ENCODE results near the gene ADAP1. TPM values are rescaled to one million over a fixed set of nuclear protein-coding genes. Genes with fewer than 3 reads are reported as not detected.

Gene ADAP1
- total RNA-seq, 2 experiments from 2014 or later = 2.4 to 7.0 TPM

DNA sequence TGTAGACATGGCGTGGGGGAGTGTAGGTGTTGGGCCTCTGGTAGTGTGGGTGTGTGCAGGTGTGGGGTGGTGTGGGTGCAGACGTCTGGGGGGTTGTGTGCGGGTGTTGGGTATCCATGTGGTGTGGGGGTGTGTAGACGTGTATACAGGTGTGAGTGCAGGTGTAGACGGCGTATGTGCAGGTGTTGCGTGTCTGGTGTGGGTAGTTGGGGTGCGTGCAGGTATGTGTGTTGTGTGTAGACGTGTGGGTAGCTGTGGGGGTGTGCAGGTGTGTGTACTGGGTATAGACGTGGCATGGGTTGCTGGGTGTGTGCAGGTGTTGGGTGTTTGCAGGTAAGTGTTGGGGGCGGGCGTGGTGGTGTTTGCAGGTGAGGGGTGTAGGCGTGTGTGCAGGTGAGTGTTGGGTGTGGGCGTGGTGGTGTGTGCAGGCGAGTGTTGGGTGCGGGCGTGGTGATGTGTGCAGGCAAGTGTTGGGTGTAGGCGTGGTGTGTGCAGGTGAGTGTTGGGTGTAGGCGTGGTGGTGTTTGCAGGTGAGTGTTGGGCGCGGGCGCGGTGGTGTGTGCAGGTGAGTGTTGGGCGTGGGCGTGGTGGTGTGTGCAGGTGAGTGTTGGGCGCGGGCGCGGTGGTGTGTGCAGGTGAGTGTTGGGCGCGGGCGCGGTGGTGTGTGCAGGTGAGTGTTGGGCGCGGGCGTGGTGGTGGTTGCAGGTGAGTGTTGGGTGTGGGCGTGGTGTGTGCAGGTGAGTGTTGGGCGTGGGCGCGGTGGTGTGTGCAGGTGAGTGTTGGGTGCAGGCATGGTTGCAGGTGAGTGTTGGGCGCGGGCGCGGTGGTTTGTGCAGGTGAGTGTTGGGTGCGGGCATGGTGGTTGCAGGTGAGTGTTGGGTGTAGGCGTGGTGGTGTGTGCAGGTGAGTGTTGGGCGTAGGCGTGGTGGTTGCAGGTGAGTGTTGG is 61.6 kb downstream of the ADAP1 start:
- H3K36me3 ChIP-seq (ENCODE audit: insufficient read depth, low read length) = peaks cover 85% of the 10 kb centered on the region
- H3K4me3 ChIP-seq (ENCODE audit: low read depth, low read length, poor library complexity, severe bottlenecking) = no peak overlapping the region
- no peak overlapping the region for H3K27ac ChIP-seq (ENCODE audit: low read depth, low read length, poor library complexity, severe bottlenecking)
- H3K4me2 ChIP-seq (ENCODE audit: low read length) = no peak overlapping the region
- BruUV-seq (replicated peaks) = no TSS peak
- no peaks in the 10 kb centered on the region for H3K9me3 ChIP-seq (ENCODE audit: low read length)
- no peaks in the 10 kb centered on the region for H3K79me2 ChIP-seq (ENCODE audit: insufficient read depth, low read depth, low read length)
- CTCF ChIA-PET (ENCODE audit: unreplicated experiment) = no interaction called here
- H2AFZ ChIP-seq (ENCODE audit: low read length) = no peak overlapping the region
- H3K9me2 ChIP-seq (ENCODE audit: insufficient read depth, low read length) = no peaks in the 10 kb centered on the region
- no peaks in the 10 kb centered on the region for H4K20me1 ChIP-seq (ENCODE audit: insufficient read depth, low read length)
- DNase-seq (ENCODE audit: low spot score) = no peak
- POLR2A ChIA-PET = interaction anchor here (0.6 kb wide), 1 partner anchor 32 kb away, joined by 3 read pairs; no protein-coding TSS in a partner anchor
- TF ChIP-seq, protein P1, sequence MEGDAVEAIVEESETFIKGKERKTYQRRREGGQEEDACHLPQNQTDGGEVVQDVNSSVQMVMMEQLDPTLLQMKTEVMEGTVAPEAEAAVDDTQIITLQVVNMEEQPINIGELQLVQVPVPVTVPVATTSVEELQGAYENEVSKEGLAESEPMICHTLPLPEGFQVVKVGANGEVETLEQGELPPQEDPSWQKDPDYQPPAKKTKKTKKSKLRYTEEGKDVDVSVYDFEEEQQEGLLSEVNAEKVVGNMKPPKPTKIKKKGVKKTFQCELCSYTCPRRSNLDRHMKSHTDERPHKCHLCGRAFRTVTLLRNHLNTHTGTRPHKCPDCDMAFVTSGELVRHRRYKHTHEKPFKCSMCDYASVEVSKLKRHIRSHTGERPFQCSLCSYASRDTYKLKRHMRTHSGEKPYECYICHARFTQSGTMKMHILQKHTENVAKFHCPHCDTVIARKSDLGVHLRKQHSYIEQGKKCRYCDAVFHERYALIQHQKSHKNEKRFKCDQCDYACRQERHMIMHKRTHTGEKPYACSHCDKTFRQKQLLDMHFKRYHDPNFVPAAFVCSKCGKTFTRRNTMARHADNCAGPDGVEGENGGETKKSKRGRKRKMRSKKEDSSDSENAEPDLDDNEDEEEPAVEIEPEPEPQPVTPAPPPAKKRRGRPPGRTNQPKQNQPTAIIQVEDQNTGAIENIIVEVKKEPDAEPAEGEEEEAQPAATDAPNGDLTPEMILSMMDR (conservative IDR thresholded peaks at IDR 0.05; ENCODE audit: low read length) = no peak
- no peaks in the 10 kb centered on the region for H3K4me1 ChIP-seq (ENCODE audit: insufficient read depth, low read length, poor library complexity, severe bottlenecking)
- intact Hi-C loops (cut with micrococcal nuclease; ENCODE audit: unreplicated experiment) = no loop called here

DNA sequence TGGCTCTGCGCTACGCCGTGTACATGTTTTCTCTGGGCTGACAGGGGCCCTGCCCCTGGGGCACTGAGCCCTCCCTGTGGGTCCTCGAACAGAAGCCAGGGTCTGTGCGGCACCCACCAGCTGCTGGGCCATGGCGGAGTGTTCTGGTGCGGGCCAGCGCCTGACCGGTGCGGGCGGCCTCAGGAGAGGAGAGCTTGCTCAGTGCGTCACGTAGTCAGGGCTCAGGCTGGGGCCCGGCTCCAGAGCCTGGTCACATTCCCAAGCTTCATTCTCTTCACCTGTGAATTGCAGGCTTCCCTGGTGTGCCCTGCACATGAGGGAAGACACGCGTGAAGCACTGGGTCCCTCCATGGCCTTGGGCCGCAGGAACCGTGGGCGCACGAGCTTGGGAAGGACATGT is 62.7 kb downstream of the ADAP1 start:
- DNase-seq (ENCODE audit: low spot score) = no peak
- intact Hi-C loops (cut with micrococcal nuclease; ENCODE audit: unreplicated experiment) = no loop called here
- TF ChIP-seq EZH2phosphoT487 (IDR thresholded peaks at IDR 0.05; ENCODE audit: borderline replicate concordance, low read depth, low read length) = no peak
- TF ChIP-seq, protein P1 (conservative IDR thresholded peaks at IDR 0.05; ENCODE audit: low read length) = no peak
- H3K4me2 ChIP-seq (ENCODE audit: low read length) = no peak overlapping the region
- no TSS peak for BruUV-seq (replicated peaks)
- H3K9me3 ChIP-seq (ENCODE audit: low read length) = no peaks in the 10 kb centered on the region
- ChIA-PET POLR2A (interaction anchor here (0.6 kb wide), 1 partner anchor 33 kb away, joined by 3 read pairs; no protein-coding TSS in a partner anchor), CTCF (ENCODE audit: unreplicated experiment) (no interaction called here)
- no peak overlapping the region for H2AFZ ChIP-seq (ENCODE audit: low read length)
- H3K4me1 ChIP-seq (ENCODE audit: insufficient read depth, low read length, poor library complexity, severe bottlenecking) = no peaks in the 10 kb centered on the region
- no peaks in the 10 kb centered on the region for H3K79me2 ChIP-seq (ENCODE audit: insufficient read depth, low read depth, low read length)
- H3K9me2 ChIP-seq (ENCODE audit: insufficient read depth, low read length) = no peaks in the 10 kb centered on the region
- H3K36me3 ChIP-seq (ENCODE audit: insufficient read depth, low read length) = peaks cover 91% of the 10 kb centered on the region
- H3K27ac ChIP-seq (ENCODE audit: low read depth, low read length, poor library complexity, severe bottlenecking) = no peak overlapping the region
- H4K20me1 ChIP-seq (ENCODE audit: insufficient read depth, low read length) = no peaks in the 10 kb centered on the region
- H3K4me3 ChIP-seq (ENCODE audit: low read depth, low read length, poor library complexity, severe bottlenecking) = no peak overlapping the region

DNA sequence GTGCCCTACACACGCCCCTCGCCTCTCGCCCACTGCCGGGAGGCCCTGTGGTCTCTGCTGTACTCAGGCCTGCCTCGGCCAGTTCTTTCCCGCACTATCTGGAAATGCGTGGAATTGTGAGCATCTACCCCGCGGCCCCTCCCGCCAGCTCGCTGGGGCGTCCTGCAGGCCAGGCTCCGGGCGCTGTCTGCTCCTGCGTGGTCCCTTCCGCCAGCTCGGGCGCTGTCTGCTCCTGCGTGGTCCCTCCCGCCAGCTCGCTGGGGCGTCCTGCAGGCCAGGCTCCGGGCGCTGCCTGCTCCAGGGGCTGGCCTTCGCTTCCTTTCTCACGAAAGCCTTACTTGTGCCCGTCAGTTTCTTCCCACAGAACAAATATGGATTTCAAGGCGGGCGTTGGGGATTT is 63.2 kb downstream of the ADAP1 start:
- Histone ChIP-seq H3K36me3 (ENCODE audit: insufficient read depth, low read length) (peaks cover 94% of the 10 kb centered on the region), H4K20me1 (ENCODE audit: insufficient read depth, low read length) (no peaks in the 10 kb centered on the region), H2AFZ (ENCODE audit: low read length) (no peak overlapping the region), H3K9me3 (ENCODE audit: low read length) (no peaks in the 10 kb centered on the region), H3K4me1 (ENCODE audit: insufficient read depth, low read length, poor library complexity, severe bottlenecking) (no peaks in the 10 kb centered on the region), H3K4me2 (ENCODE audit: low read length) (no peak overlapping the region), H3K79me2 (ENCODE audit: insufficient read depth, low read depth, low read length) (no peaks in the 10 kb centered on the region), H3K27ac (ENCODE audit: low read depth, low read length, poor library complexity, severe bottlenecking) (no peak overlapping the region), H3K4me3 (ENCODE audit: low read depth, low read length, poor library complexity, severe bottlenecking) (no peak overlapping the region), H3K9me2 (ENCODE audit: insufficient read depth, low read length) (no peaks in the 10 kb centered on the region)
- TF ChIP-seq EZH2phosphoT487 (IDR thresholded peaks at IDR 0.05; ENCODE audit: borderline replicate concordance, low read depth, low read length) = no peak
- TF ChIP-seq, protein P1 (conservative IDR thresholded peaks at IDR 0.05; ENCODE audit: low read length) = no peak
- intact Hi-C loops (cut with micrococcal nuclease; ENCODE audit: unreplicated experiment) = no loop called here
- no TSS peak for BruUV-seq (replicated peaks)
- ChIA-PET CTCF (ENCODE audit: unreplicated experiment) (no interaction called here), POLR2A (no interaction called here)
- no peak for DNase-seq (ENCODE audit: low spot score)

All from OCI-LY7 (cell line).